Lung (tissue), 12 donors: ENCODE measurements around the gene PCDH17. TPM values are rescaled to one million over a fixed set of nuclear protein-coding genes. Genes with fewer than 3 reads are reported as not detected.

Experiments used
- ATAC-seq: fragments of 200-7000 bp; cut with Tn5 transposase; one replicate; pipeline ENCODE4 v1.9.1; 2020; ENCODE audit warnings: moderate number of reproducible peaks; ENCODE audit not compliant: insufficient read depth, low FRiP score
- DNase-seq, 3 donors: peaks; one replicate each; pipeline ENCODE4 v3.0.0-alpha.2; 2013 to 2017
- H3K27ac ChIP-seq, 2 donors: one replicate each; pipeline ENCODE4 v1.5.1; 2013; ENCODE audit warnings: mild to moderate bottlenecking in 2 of 2, moderate library complexity in 2 of 2, control low read depth in 1 of 2, inconsistent platforms in 1 of 2, low read depth in 1 of 2, low read length in 1 of 2
- H3K27me3 ChIP-seq, 3 donors: one replicate each; pipeline ENCODE4 v1.5.1; 2013; ENCODE audit warnings: low read length in 2 of 3; ENCODE audit not compliant: control insufficient read depth in 3 of 3, insufficient read depth in 3 of 3
- H3K36me3 ChIP-seq, 4 donors: one replicate each; pipeline ENCODE4 v1.5.1; 2013; ENCODE audit warnings: low read length in 4 of 4, mild to moderate bottlenecking in 1 of 4, moderate library complexity in 1 of 4; ENCODE audit not compliant: control insufficient read depth in 4 of 4, insufficient read depth in 4 of 4
- H3K4me1 ChIP-seq, 5 donors: one replicate each; pipeline ENCODE4 v1.5.1; 2013; ENCODE audit warnings: low read length in 5 of 5, mild to moderate bottlenecking in 2 of 5, moderate library complexity in 1 of 5; ENCODE audit not compliant: control insufficient read depth in 5 of 5, insufficient read depth in 5 of 5
- H3K4me3 ChIP-seq: one replicate; pipeline ENCODE4 v1.5.1; 2013; ENCODE audit warnings: mild to moderate bottlenecking, control low read depth, moderate library complexity
- H3K9ac ChIP-seq, 2 donors: one replicate each; pipeline ENCODE4 v1.5.1; 2013; ENCODE audit warnings: low read length in 2 of 2, control low read depth in 1 of 2; ENCODE audit not compliant: insufficient read depth in 1 of 2
- H3K9me3 ChIP-seq, 4 donors: one replicate each; pipeline ENCODE4 v1.5.1; 2013; ENCODE audit warnings: low read length in 3 of 4, mild to moderate bottlenecking in 1 of 4, moderate library complexity in 1 of 4; ENCODE audit not compliant: control insufficient read depth in 4 of 4, insufficient read depth in 3 of 4
- WGBS, 2 donors: extraction: QIAGEN DNeasy Blood & Tissue Kit; methylation state at CpG; one replicate each; pipeline ENCODE4 v1.1.7; 2013; 5-methylcytosine and 5-hydroxymethylcytosine counted together
- polyA plus RNA-seq, 2 donors: library from polyadenylated mRNA; stranded (reverse); fragments of 200-250 nt; gene quantifications; one replicate each; pipeline ENCODE4 v1.2.1, GENCODE V29; 2013
- total RNA-seq, 2 donors: library from RNA; depleted of rRNA in 1 of 2; stranded (reverse); fragments of >200 nt in 1 of 2; gene quantifications; one replicate each; pipeline ENCODE4 v1.2.1, GENCODE V29; 2014 to 2021
- TF ChIP-seq, protein P1 (sequence below): IDR thresholded peaks from 2 replicates; pipeline ENCODE4 v1.5.1; 2012; ENCODE audit warnings: mild to moderate bottlenecking; ENCODE audit errors: control extremely low read depth, extremely low read depth
- donor health status: control.
- donor health status: control.
- donor health status: Bipolar disorder and iron deficiency.
- donor health status: healthy.
- donor health status: DM: yes; HTN: yes; CAD: no.

The PCDH17 gene
- total and polyA plus RNA-seq, 4 donors: 3.4 to 64.7 (median 30.2) TPM

DNA sequence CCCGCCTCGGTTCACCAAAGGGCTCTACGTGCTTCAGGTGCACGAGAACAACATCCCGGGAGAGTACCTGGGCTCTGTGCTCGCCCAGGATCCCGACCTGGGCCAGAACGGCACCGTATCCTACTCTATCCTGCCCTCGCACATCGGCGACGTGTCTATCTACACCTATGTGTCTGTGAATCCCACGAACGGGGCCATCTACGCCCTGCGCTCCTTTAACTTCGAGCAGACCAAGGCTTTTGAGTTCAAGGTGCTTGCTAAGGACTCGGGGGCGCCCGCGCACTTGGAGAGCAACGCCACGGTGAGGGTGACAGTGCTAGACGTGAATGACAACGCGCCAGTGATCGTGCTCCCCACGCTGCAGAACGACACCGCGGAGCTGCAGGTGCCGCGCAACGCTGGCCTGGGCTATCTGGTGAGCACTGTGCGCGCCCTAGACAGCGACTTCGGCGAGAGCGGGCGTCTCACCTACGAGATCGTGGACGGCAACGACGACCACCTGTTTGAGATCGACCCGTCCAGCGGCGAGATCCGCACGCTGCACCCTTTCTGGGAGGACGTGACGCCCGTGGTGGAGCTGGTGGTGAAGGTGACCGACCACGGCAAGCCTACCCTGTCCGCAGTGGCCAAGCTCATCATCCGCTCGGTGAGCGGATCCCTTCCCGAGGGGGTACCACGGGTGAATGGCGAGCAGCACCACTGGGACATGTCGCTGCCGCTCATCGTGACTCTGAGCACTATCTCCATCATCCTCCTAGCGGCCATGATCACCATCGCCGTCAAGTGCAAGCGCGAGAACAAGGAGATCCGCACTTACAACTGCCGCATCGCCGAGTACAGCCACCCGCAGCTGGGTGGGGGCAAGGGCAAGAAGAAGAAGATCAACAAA lies 2.6 kb downstream of the PCDH17 start:
- peak in 2 of 3 donors; percentile 21 to 32 for DNase-seq
- no peak for ATAC-seq
- H3K4me3 ChIP-seq: peak overlapping the region; percentile 69
- TF ChIP-seq, protein P1, sequence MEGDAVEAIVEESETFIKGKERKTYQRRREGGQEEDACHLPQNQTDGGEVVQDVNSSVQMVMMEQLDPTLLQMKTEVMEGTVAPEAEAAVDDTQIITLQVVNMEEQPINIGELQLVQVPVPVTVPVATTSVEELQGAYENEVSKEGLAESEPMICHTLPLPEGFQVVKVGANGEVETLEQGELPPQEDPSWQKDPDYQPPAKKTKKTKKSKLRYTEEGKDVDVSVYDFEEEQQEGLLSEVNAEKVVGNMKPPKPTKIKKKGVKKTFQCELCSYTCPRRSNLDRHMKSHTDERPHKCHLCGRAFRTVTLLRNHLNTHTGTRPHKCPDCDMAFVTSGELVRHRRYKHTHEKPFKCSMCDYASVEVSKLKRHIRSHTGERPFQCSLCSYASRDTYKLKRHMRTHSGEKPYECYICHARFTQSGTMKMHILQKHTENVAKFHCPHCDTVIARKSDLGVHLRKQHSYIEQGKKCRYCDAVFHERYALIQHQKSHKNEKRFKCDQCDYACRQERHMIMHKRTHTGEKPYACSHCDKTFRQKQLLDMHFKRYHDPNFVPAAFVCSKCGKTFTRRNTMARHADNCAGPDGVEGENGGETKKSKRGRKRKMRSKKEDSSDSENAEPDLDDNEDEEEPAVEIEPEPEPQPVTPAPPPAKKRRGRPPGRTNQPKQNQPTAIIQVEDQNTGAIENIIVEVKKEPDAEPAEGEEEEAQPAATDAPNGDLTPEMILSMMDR: no peak
- peaks cover 0 to 40% (median 5%) of the 10 kb centered on the region in 5 donors for H3K4me1 ChIP-seq
- H3K27me3 ChIP-seq: peaks cover 5 to 36% (median 30%) of the 10 kb centered on the region in 3 donors
- 6 to 9% methylated on average over 75 to 78 of the region's 78 CpGs for WGBS, 2 donors
- no peaks in the 10 kb centered on the region for H3K36me3 ChIP-seq
- H3K27ac ChIP-seq: peak overlapping the region; percentile 52 to 70
- H3K9ac ChIP-seq: peak overlapping the region in 1 of 2 donors; percentile 69
- H3K9me3 ChIP-seq: peaks cover 0 to 20% (median 0%) of the 10 kb centered on the region in 4 donors

DNA sequence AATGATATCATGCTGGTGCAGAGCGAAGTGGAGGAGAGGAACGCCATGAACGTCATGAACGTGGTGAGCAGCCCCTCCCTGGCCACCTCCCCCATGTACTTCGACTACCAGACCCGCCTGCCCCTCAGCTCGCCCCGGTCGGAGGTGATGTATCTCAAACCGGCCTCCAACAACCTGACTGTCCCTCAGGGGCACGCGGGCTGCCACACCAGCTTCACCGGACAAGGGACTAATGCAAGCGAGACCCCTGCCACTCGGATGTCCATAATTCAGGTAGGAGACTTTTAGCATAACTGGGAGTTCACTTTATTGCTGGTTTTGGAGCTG lies 3.3 kb downstream of the PCDH17 start:
- DNase-seq (peak in 1 of 3 donors; percentile 16), ATAC-seq (no peak)
- Histone ChIP-seq H3K27ac (peak overlapping the region; percentile 52 to 70), H3K4me1 (peaks cover 0 to 37% (median 5%) of the 10 kb centered on the region in 5 donors), H3K9ac (peak overlapping the region in 1 of 2 donors; percentile 11), H3K9me3 (peaks cover 0 to 18% (median 0%) of the 10 kb centered on the region in 4 donors), H3K36me3 (no peaks in the 10 kb centered on the region), H3K4me3 (peak overlapping the region; percentile 69), H3K27me3 (peaks cover 5 to 36% (median 30%) of the 10 kb centered on the region in 3 donors)
- TF ChIP-seq, protein P1: no peak
- 7 to 9% methylated on average over 15 of the region's 15 CpGs for WGBS, 2 donors

DNA sequence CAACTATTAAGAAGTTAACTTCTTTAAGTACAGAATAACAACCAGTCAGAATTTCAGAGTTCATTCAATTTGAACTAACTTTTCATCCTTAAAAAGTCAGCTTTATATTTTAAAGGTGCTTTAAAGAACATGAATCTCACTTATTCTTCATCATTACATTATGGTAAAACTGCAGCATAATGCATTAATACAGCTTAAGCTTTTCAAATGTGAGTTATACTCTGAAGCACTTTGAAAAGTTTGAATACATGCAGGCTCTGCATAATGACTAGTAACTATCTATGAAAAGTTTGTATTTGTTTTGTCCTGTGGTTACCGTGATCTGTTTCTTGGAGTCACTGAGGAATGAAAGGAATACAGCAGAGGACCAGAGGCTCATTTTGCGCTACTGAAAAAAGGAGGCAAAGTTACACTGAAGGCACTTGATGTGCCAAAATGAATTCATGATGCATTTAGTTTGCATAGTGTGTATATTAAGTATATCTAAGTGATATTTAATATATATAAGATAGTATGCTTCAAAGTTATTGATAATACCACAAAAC lies 4.1 kb downstream of the PCDH17 start:
- no peak overlapping the region for H3K4me3 ChIP-seq
- WGBS, 2 donors: 58 to 81% methylated on average over 2 of the region's 2 CpGs

More for the DNA sequence above, 4.1 kb downstream of the PCDH17 start:
- Histone ChIP-seq H3K9me3 (peaks cover 0 to 18% (median 0%) of the 10 kb centered on the region in 4 donors), H3K27ac (no peak overlapping the region), H3K36me3 (no peaks in the 10 kb centered on the region), H3K27me3 (peaks cover 5 to 34% (median 28%) of the 10 kb centered on the region in 3 donors), H3K9ac (no peak overlapping the region), H3K4me1 (peaks cover 0 to 32% (median 2%) of the 10 kb centered on the region in 5 donors)
- DNase-seq: peak in 1 of 3 donors; percentile 28
- TF ChIP-seq, protein P1: no peak
- ATAC-seq: no peak
